Stomach (tissue), 9 donors: ENCODE data around the gene IGSF21. TPM values are rescaled to one million over a fixed set of nuclear protein-coding genes. Genes with fewer than 3 reads are reported as not detected.

Experiments
- DNase-seq, 2 donors: peaks; one replicate each; pipeline versions ENCODE4 v3.0.0 to v3.0.0-alpha.2; 2013 to 2019
- H3K27ac ChIP-seq, 5 donors: fragments of 200-600 bp in 4 of 5; sonication (generic) in 4 of 5; one replicate each; pipeline ENCODE4 v1.5.1; 2013 to 2019; ENCODE audit warnings: mild to moderate bottlenecking in 1 of 5, moderate library complexity in 1 of 5
- H3K27me3 ChIP-seq, 3 donors: fragments of 200-600 bp; sonication (generic); one replicate each; pipeline ENCODE4 v1.5.1; 2017 to 2019; ENCODE audit warnings: mixed run types in 1 of 3
- H3K36me3 ChIP-seq, 4 donors: fragments of 200-600 bp; sonication (generic); 1 replicate in 3 of 4; 2 replicates in 1 of 4; pipeline ENCODE4 v1.5.1; 2016 to 2019
- H3K4me1 ChIP-seq, 4 donors: fragments of 200-600 bp; sonication (generic); one replicate each; pipeline ENCODE4 v1.5.1; 2016 to 2019
- H3K4me3 ChIP-seq, 4 donors: fragments of 200-600 bp; sonication (generic) in 3 of 4; one replicate each; pipeline ENCODE4 v1.5.1; 2016 to 2019; ENCODE audit warnings: mild to moderate bottlenecking in 1 of 4
- H3K9me3 ChIP-seq, 4 donors: fragments of 200-600 bp; sonication (generic); one replicate each; pipeline ENCODE4 v1.5.1; 2016 to 2019
- EP300 ChIP-seq: sonication (generic); formaldehyde crosslinking; IDR thresholded peaks from one replicate; pipeline ENCODE4 v1.6.1; 2017; ENCODE audit warnings: antibody characterized with exemption
- POLR2A ChIP-seq, 4 donors: fragments of 450-650 bp; IDR thresholded peaks; one replicate each; pipeline ENCODE4 v1.6.1; 2016; ENCODE audit warnings: antibody characterized with exemption in 4 of 4, control low read depth in 2 of 4, mild to moderate bottlenecking in 1 of 4, moderate library complexity in 1 of 4
- POLR2AphosphoS5 ChIP-seq, 3 donors: sonication (generic); formaldehyde crosslinking; IDR thresholded peaks; one replicate each; pipeline ENCODE4 v1.6.1; 2016; ENCODE audit warnings: antibody characterized with exemption in 3 of 3
- WGBS, 5 donors: extraction: QIAGEN DNeasy Blood & Tissue Kit in 3 of 5; methylation state at CpG; one replicate each; pipeline versions ENCODE4 v1.1.5 to v1.1.7; 2013 to 2018; 5-methylcytosine and 5-hydroxymethylcytosine counted together
- intact Hi-C: fragments of 100-400 bp; cut with DNase I; formaldehyde crosslinking; loops from one replicate; pipeline ENCODE4 v1.15.1; 2023; ENCODE audit warnings: low total_unique reads
- polyA plus RNA-seq, 3 donors: library from polyadenylated mRNA; stranded (reverse); fragments of 200-250 nt; gene quantifications; one replicate each; pipeline ENCODE4 v1.2.3, GENCODE V29; 2013
- total RNA-seq, 5 donors: library from RNA; depleted of rRNA; stranded (reverse); fragments of >200 nt; gene quantifications; one replicate each; pipeline versions ENCODE4 v1.1.0 to v1.2.3, GENCODE V29; 2014 to 2016
- TF ChIP-seq, protein P1 (sequence below), 7 experiments: fragments of 450-650 bp in 4 of 7; fragments of 200-600 bp in 3 of 7; sonication (generic) in 3 of 7; IDR thresholded peaks; one replicate each; pipeline ENCODE4 v1.5.1; 2016 to 2019; ENCODE audit warnings: antibody characterized with exemption in 7 of 7, control low read depth in 2 of 7, mild to moderate bottlenecking in 1 of 7
- donor health status: healthy with polysubstance abuse.
- donor health status: Bipolar disorder and iron deficiency.
- donor health status: healthy.

Gene IGSF21
- total and polyA plus RNA-seq, 8 donors = 0.25 to 2.0 (median 1.1) TPM; not detected in 3

- H3K4me1 ChIP-seq = no peaks in the 10 kb centered on the region
- no peaks in the 10 kb centered on the region for H3K9me3 ChIP-seq
- H3K27me3 ChIP-seq = peaks cover 0 to 23% (median 0%) of the 10 kb centered on the region in 3 donors
- intact Hi-C loops = no loop called here
- no peak overlapping the region for H3K4me3 ChIP-seq
- no peaks in the 10 kb centered on the region for H3K36me3 ChIP-seq
- peak in 1 of 2 donors; percentile 57 for DNase-seq
- no peak for TF ChIP-seq POLR2AphosphoS5 (IDR thresholded peaks at IDR 0.05)
- TF ChIP-seq, protein P1, sequence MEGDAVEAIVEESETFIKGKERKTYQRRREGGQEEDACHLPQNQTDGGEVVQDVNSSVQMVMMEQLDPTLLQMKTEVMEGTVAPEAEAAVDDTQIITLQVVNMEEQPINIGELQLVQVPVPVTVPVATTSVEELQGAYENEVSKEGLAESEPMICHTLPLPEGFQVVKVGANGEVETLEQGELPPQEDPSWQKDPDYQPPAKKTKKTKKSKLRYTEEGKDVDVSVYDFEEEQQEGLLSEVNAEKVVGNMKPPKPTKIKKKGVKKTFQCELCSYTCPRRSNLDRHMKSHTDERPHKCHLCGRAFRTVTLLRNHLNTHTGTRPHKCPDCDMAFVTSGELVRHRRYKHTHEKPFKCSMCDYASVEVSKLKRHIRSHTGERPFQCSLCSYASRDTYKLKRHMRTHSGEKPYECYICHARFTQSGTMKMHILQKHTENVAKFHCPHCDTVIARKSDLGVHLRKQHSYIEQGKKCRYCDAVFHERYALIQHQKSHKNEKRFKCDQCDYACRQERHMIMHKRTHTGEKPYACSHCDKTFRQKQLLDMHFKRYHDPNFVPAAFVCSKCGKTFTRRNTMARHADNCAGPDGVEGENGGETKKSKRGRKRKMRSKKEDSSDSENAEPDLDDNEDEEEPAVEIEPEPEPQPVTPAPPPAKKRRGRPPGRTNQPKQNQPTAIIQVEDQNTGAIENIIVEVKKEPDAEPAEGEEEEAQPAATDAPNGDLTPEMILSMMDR (IDR thresholded peaks at IDR 0.05) = no peak
- no peak for TF ChIP-seq POLR2A (IDR thresholded peaks at IDR 0.05)
- TF ChIP-seq EP300 = no peak
- no peak overlapping the region for H3K27ac ChIP-seq
- 18 to 52% (median 32%) methylated on average over 2 to 3 of the region's 3 CpGs for WGBS, 5 donors
Observed at GRCh38 chr1:18344755-18345154, 237.2 kb downstream of the IGSF21 start.

- DNase-seq = no peak
- TF ChIP-seq POLR2AphosphoS5 (IDR thresholded peaks at IDR 0.05) (no peak), POLR2A (IDR thresholded peaks at IDR 0.05) (no peak), EP300 (no peak)
- TF ChIP-seq, protein P1 (IDR thresholded peaks at IDR 0.05) = no peak
- H3K4me3 ChIP-seq = no peak overlapping the region
- intact Hi-C loops = no loop called here
- no peaks in the 10 kb centered on the region for H3K9me3 ChIP-seq
- H3K27ac ChIP-seq = no peak overlapping the region
- 77 to 92% (median 82%) methylated on average over 5 of the region's 5 CpGs for WGBS, 5 donors
- H3K4me1 ChIP-seq = no peaks in the 10 kb centered on the region
- H3K27me3 ChIP-seq = peaks cover 0 to 42% (median 0%) of the 10 kb centered on the region in 3 donors
- H3K36me3 ChIP-seq = no peaks in the 10 kb centered on the region
Observed at GRCh38 chr1:18347559-18347958, 240.0 kb downstream of the IGSF21 start.

DNA sequence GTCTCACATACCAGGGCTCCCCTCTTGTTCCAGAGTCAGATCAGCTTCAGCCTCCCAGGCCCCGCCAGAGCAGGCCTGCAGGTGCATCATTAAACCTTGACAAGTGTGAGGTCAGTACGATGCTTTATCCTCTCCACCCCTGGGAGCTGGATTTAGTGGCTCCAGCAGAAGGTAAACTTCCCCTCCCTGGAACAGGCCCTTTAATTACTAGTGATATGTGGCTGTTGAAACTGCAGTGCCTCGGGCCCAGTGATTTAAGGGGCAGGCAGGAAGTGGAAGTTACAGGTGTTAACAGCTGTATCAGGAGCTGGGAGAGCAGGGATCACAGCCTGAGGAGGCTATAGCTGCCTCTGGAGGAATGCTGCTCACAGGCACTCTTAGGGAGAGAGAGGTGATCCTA lies 240.8 kb downstream of the IGSF21 start:
- 33 to 39% (median 35%) methylated on average over 2 to 3 of the region's 3 CpGs for WGBS, 5 donors
- Histone ChIP-seq H3K9me3 (no peaks in the 10 kb centered on the region), H3K4me1 (no peaks in the 10 kb centered on the region), H3K27ac (no peak overlapping the region), H3K36me3 (no peaks in the 10 kb centered on the region), H3K4me3 (no peak overlapping the region), H3K27me3 (peaks cover 0 to 50% (median 2%) of the 10 kb centered on the region in 3 donors)
- DNase-seq = no peak
- intact Hi-C loops = no loop called here
- TF ChIP-seq POLR2AphosphoS5 (IDR thresholded peaks at IDR 0.05) (no peak), EP300 (no peak), POLR2A (IDR thresholded peaks at IDR 0.05) (no peak)
- TF ChIP-seq, protein P1 (IDR thresholded peaks at IDR 0.05) = no peak

GRCh38 chr1:18350747-18351146 lies 243.1 kb downstream of the IGSF21 start:
- no peaks in the 10 kb centered on the region for H3K9me3 ChIP-seq
- peaks cover 0 to 67% (median 7%) of the 10 kb centered on the region in 3 donors for H3K27me3 ChIP-seq
- intact Hi-C loops = no loop called here
- no peak overlapping the region for H3K4me3 ChIP-seq
- H3K4me1 ChIP-seq = no peaks in the 10 kb centered on the region
- no peak for DNase-seq
- no peaks in the 10 kb centered on the region for H3K36me3 ChIP-seq
- no peak overlapping the region for H3K27ac ChIP-seq
- WGBS, 5 donors = 61 to 67% (median 63%) methylated on average over 18 of the region's 18 CpGs
- TF ChIP-seq, protein P1 (IDR thresholded peaks at IDR 0.05) = no peak
- TF ChIP-seq POLR2A (IDR thresholded peaks at IDR 0.05) (no peak), POLR2AphosphoS5 (IDR thresholded peaks at IDR 0.05) (no peak), EP300 (no peak)
